ENCODE data around the gene HOXC5. TPM values are rescaled to one million over a fixed set of nuclear protein-coding genes. Genes with fewer than 3 reads are reported as not detected.

The HOXC5 gene
- polyA plus RNA-seq, 2 of the 4 experiments (the other 2 are of a cell fraction), result 0.41 to 0.98 TPM

DNA sequence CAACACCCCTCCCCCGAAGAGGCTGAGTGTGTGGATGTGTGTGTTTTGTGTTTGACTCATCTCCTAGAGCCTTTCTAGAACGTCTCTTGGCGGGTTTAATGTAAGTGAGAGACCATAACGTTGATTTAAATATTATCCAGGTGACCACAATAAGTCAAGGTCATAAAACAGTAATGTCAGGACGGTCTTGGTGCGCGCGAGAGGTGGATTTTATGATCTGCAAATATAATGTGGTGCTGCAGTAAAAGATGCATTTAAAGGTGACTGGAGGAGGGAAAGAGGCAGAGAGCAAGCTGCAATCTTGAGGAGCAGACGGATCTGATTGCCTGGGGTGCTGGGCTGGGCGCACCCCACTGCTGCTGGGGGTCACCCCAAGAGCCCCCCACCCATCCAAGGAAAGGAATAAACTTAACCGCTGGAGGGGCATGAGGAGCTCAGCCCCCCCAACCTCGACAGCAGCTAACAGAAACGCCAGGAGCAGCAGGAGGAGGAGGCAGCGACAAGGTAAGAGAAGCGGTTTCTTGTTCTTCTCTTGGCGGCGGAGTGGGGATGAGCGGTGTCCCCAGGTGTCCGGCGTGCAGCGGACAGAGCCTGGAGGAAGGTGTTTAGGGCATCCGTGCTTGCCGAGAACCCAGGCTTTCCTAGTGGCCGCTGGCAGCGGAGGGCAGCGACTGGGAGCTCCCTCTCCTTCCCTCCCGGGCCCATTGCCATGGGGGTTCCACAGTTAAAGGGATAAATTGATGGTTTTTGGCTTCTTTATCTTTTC, 42.4 kb upstream of the HOXC5 start:
- ChIA-PET POLR2A (interaction anchor here (0.5 to 1.7 kb wide), 3 partner anchors 9 to 27 kb away, joined by 3 to 5 read pairs (median 4); partner anchors contain the start of genes HOXC8 and HOXC9), CTCF (interaction anchor here (0.6 to 28.7 kb wide), 24 partner anchors 9 to 304 kb away, joined by 3 to 1074 read pairs (median 6); partner anchors contain the start of genes HOXC5, HOXC8, HOXC9 and SMUG1)
- FAIRE-seq (no peak), DNase-seq (ENCODE audit: low read depth in 1 of 2, low spot score in 1 of 2) (no peak), ATAC-seq (no peak)
- no peak overlapping the region for H3K4me3 ChIP-seq
- TF ChIP-seq, protein P1, sequence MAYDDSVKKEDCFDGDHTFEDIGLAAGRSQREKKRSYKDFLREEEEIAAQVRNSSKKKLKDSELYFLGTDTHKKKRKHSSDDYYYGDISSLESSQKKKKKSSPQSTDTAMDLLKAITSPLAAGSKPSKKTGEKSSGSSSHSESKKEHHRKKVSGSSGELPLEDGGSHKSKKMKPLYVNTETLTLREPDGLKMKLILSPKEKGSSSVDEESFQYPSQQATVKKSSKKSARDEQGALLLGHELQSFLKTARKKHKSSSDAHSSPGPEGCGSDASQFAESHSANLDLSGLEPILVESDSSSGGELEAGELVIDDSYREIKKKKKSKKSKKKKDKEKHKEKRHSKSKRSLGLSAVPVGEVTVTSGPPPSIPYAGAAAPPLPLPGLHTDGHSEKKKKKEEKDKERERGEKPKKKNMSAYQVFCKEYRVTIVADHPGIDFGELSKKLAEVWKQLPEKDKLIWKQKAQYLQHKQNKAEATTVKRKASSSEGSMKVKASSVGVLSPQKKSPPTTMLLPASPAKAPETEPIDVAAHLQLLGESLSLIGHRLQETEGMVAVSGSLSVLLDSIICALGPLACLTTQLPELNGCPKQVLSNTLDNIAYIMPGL (CRISPR knock-in tag; IDR thresholded peaks at IDR 0.05; ENCODE audit: borderline replicate concordance), result no peak
- TF ChIP-seq FOXS1 (CRISPR knock-in tag; IDR thresholded peaks at IDR 0.05), result no peak
- no peak for TF ChIP-seq NPAS2 (CRISPR knock-in tag; IDR thresholded peaks at IDR 0.05; ENCODE audit: borderline replicate concordance)
- TF ChIP-seq EHF (CRISPR knock-in tag; IDR thresholded peaks at IDR 0.05), result no peak
- TF ChIP-seq MYC (IDR thresholded peaks at IDR 0.05; ENCODE audit: borderline replicate concordance, low read length), result no peak
- no peak for TF ChIP-seq TP53 (CRISPR knock-in tag; IDR thresholded peaks at IDR 0.05)
- no peak for TF ChIP-seq CBX8 (IDR thresholded peaks at IDR 0.05)
- no peak for TF ChIP-seq MAFK (IDR thresholded peaks at IDR 0.05; ENCODE audit: partially characterized antibody)
- TF ChIP-seq JUNB (IDR thresholded peaks at IDR 0.05), result no peak
- no peak for TF ChIP-seq RAD21 (conservative IDR thresholded peaks at IDR 0.05 in 1 of 2, IDR thresholded peaks at IDR 0.05 in 1 of 2)
- TF ChIP-seq ZFP36 (IDR thresholded peaks at IDR 0.05; ENCODE audit: borderline replicate concordance, partially characterized antibody), result no peak
- TF ChIP-seq GATA3 (IDR thresholded peaks at IDR 0.05; ENCODE audit: borderline replicate concordance), result no peak
- no peak for TF ChIP-seq CBX2 (IDR thresholded peaks at IDR 0.05; ENCODE audit: borderline replicate concordance, low read depth)
- peaks cover 24% of the 10 kb centered on the region for H3K4me1 ChIP-seq
- peak overlapping the region in 1 of 2 experiments; percentile 11; a peak in 1 of 6 replicates for H3K27ac ChIP-seq
- H3K9me3 ChIP-seq, result no peaks in the 10 kb centered on the region
- WGBS (ENCODE audit: missing lambda C conversion rate), result 63% methylated on average over 27 of the region's 27 CpGs
- H3K4me2 ChIP-seq, result peak overlapping the region; percentile 87

DNA sequence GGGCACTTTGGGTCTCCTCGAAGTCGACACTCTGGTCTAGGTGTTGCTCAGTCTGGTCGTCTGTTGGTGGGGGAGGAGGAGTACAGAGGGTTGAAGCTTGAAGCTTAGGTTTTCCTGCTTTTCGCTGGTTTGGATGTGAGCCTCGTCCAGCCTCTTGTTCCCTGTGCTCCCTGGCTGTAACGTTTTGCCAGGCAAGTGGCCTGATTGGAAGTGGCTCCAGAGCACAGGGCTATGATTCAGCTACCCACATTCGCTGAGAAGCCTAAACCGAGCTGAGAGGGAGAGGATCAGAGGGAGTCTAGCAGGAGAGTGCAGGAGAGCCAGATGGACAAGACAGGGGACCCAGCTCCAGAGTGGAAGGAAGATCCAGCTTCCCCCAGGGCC, 41.8 kb upstream of the HOXC5 start:
- Histone ChIP-seq H3K4me1 (peaks cover 22% of the 10 kb centered on the region), H3K9me3 (no peaks in the 10 kb centered on the region), H3K4me2 (no peak overlapping the region), H3K4me3 (no peak overlapping the region), H3K27ac (peak overlapping the region in 1 of 2 experiments; percentile 20; a peak in 1 of 6 replicates)
- no peak for FAIRE-seq
- 49% methylated on average over 8 of the region's 8 CpGs for WGBS (ENCODE audit: missing lambda C conversion rate)
- TF ChIP-seq, protein P2, sequence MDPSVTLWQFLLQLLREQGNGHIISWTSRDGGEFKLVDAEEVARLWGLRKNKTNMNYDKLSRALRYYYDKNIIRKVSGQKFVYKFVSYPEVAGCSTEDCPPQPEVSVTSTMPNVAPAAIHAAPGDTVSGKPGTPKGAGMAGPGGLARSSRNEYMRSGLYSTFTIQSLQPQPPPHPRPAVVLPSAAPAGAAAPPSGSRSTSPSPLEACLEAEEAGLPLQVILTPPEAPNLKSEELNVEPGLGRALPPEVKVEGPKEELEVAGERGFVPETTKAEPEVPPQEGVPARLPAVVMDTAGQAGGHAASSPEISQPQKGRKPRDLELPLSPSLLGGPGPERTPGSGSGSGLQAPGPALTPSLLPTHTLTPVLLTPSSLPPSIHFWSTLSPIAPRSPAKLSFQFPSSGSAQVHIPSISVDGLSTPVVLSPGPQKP (IDR thresholded peaks at IDR 0.05; ENCODE audit: low read depth, low read length), result no peak
- no peak for TF ChIP-seq SREBF2 (IDR thresholded peaks at IDR 0.05)
- no peak for TF ChIP-seq RCOR1 (IDR thresholded peaks at IDR 0.05; ENCODE audit: low read depth, low read length)
- no peak for TF ChIP-seq NFE2L2 (conservative IDR thresholded peaks at IDR 0.05; ENCODE audit: low read length)
- no peak for TF ChIP-seq ESRRA (IDR thresholded peaks at IDR 0.05; ENCODE audit: borderline replicate concordance, low read length)
- no peak for TF ChIP-seq SMC3 (IDR thresholded peaks at IDR 0.05)
- no peak for DNase-seq (ENCODE audit: low read depth in 1 of 2, low spot score in 1 of 2)
- ChIA-PET POLR2A (interaction anchor here (1.3 to 1.7 kb wide), 2 partner anchors 9 to 26 kb away, joined by 4 to 5 read pairs; partner anchors contain the start of gene HOXC9), CTCF (interaction anchor here (0.7 to 28.7 kb wide), 25 partner anchors 9 to 303 kb away, joined by 3 to 1074 read pairs (median 5); partner anchors contain the start of genes HOXC5, HOXC8, HOXC9 and SMUG1)
- ATAC-seq, result no peak

DNA sequence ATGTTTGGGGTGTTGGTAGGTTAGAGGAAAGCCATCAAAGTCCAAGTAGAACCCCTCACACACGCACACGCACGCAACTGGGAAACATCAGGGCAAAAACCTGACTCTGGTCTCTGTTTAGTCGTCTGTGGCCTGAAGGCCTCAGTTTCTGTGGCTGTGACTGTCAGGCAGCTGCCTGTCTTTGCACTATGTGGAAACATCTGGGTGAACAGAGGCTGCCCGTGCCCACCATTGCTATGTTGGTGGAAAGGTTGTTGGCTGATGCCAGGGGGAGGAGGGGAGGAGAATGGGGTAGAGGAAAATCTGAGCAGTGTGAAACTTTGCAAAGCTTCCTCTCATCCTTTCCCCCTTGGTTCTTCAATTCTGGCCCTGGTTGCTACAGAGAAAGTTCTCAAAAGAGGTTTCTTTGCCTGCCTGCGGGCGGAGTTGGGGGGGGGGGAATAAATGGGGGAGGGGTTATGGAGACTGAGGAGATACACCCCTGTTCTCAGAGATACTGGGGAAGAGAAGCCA, 40.4 kb upstream of the HOXC5 start:
- Histone ChIP-seq H3K4me1 (peaks cover 22% of the 10 kb centered on the region), H3K4me2 (no peak overlapping the region), H3K4me3 (no peak overlapping the region), H3K27ac (no peak overlapping the region), H3K9me3 (no peaks in the 10 kb centered on the region)
- ATAC-seq (no peak), DNase-seq (ENCODE audit: low read depth in 1 of 2, low spot score in 1 of 2) (no peak), FAIRE-seq (no peak)
- 85% methylated on average over 7 of the region's 7 CpGs for WGBS (ENCODE audit: missing lambda C conversion rate)
- ChIA-PET POLR2A (interaction anchor here (0.8 to 1.7 kb wide), 2 partner anchors 8 to 25 kb away, joined by 3 to 5 read pairs; partner anchors contain the start of gene HOXC9), CTCF (interaction anchor here (0.6 to 28.7 kb wide), 12 partner anchors 8 to 246 kb away, joined by 3 to 1074 read pairs (median 8); partner anchors contain the start of genes HOXC8, HOXC9 and SMUG1)
- no peak for TF ChIP-seq ZFP36 (IDR thresholded peaks at IDR 0.05; ENCODE audit: borderline replicate concordance, partially characterized antibody)
- TF ChIP-seq RFX5 (IDR thresholded peaks at IDR 0.05), result no peak
- TF ChIP-seq SREBF2 (IDR thresholded peaks at IDR 0.05), result no peak
- TF ChIP-seq MAFK (IDR thresholded peaks at IDR 0.05; ENCODE audit: partially characterized antibody), result no peak
- TF ChIP-seq SMC3 (IDR thresholded peaks at IDR 0.05), result no peak
- TF ChIP-seq, protein P2 (IDR thresholded peaks at IDR 0.05; ENCODE audit: low read depth, low read length), result no peak
- TF ChIP-seq KDM5A (IDR thresholded peaks at IDR 0.05), result no peak
- TF ChIP-seq CBX2 (IDR thresholded peaks at IDR 0.05; ENCODE audit: borderline replicate concordance, low read depth), result no peak
- TF ChIP-seq, protein P3, sequence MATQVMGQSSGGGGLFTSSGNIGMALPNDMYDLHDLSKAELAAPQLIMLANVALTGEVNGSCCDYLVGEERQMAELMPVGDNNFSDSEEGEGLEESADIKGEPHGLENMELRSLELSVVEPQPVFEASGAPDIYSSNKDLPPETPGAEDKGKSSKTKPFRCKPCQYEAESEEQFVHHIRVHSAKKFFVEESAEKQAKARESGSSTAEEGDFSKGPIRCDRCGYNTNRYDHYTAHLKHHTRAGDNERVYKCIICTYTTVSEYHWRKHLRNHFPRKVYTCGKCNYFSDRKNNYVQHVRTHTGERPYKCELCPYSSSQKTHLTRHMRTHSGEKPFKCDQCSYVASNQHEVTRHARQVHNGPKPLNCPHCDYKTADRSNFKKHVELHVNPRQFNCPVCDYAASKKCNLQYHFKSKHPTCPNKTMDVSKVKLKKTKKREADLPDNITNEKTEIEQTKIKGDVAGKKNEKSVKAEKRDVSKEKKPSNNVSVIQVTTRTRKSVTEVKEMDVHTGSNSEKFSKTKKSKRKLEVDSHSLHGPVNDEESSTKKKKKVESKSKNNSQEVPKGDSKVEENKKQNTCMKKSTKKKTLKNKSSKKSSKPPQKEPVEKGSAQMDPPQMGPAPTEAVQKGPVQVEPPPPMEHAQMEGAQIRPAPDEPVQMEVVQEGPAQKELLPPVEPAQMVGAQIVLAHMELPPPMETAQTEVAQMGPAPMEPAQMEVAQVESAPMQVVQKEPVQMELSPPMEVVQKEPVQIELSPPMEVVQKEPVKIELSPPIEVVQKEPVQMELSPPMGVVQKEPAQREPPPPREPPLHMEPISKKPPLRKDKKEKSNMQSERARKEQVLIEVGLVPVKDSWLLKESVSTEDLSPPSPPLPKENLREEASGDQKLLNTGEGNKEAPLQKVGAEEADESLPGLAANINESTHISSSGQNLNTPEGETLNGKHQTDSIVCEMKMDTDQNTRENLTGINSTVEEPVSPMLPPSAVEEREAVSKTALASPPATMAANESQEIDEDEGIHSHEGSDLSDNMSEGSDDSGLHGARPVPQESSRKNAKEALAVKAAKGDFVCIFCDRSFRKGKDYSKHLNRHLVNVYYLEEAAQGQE (IDR thresholded peaks at IDR 0.05), result no peak
- TF ChIP-seq ZNF302 (CRISPR knock-in tag; IDR thresholded peaks at IDR 0.05), result no peak
